Liver (tissue), 9 donors: ENCODE results near the gene DEGS2. TPM values are rescaled to one million over a fixed set of nuclear protein-coding genes. Genes with fewer than 3 reads are reported as not detected.

Source experiments
- DNase-seq: peaks from one replicate; pipeline ENCODE4 v3.0.0-alpha.2; 2017; ENCODE audit warnings: low spot score
- H3K27ac ChIP-seq, 2 donors: one replicate each; pipeline ENCODE4 v1.7.0; 2013; ENCODE audit warnings: inconsistent platforms in 2 of 2, low read length in 2 of 2, control low read depth in 1 of 2, low read depth in 1 of 2, mild to moderate bottlenecking in 1 of 2
- H3K27me3 ChIP-seq, 4 donors: one replicate each; pipeline versions ENCODE4 v1.6.1 to v1.7.0; 2013; ENCODE audit warnings: low read length in 3 of 4, inconsistent platforms in 1 of 4, mild to moderate bottlenecking in 1 of 4, moderate library complexity in 1 of 4; ENCODE audit not compliant: control insufficient read depth in 4 of 4, insufficient read depth in 4 of 4
- H3K36me3 ChIP-seq, 4 donors: one replicate each; pipeline versions ENCODE4 v1.6.1 to v1.7.0; 2013; ENCODE audit warnings: low read length in 3 of 4, mild to moderate bottlenecking in 3 of 4, low read depth in 1 of 4, moderate library complexity in 1 of 4; ENCODE audit not compliant: control insufficient read depth in 4 of 4, insufficient read depth in 3 of 4
- H3K4me1 ChIP-seq, 4 donors: one replicate each; pipeline versions ENCODE4 v1.6.1 to v1.7.0; 2013; ENCODE audit warnings: low read length in 3 of 4, mild to moderate bottlenecking in 3 of 4, moderate library complexity in 1 of 4; ENCODE audit not compliant: control insufficient read depth in 4 of 4, insufficient read depth in 4 of 4
- H3K4me3 ChIP-seq, 3 donors: one replicate each; pipeline versions ENCODE4 v1.6.1 to v1.7.0; 2013; ENCODE audit warnings: low read length in 3 of 3, control low read depth in 1 of 3, low read depth in 1 of 3, mild to moderate bottlenecking in 1 of 3
- H3K9ac ChIP-seq, 2 donors: one replicate each; pipeline ENCODE4 v1.7.0; 2013; ENCODE audit warnings: low read length in 2 of 2, mild to moderate bottlenecking in 2 of 2, moderate library complexity in 2 of 2, control low read depth in 1 of 2, low read depth in 1 of 2
- H3K9me3 ChIP-seq, 4 donors: one replicate each; pipeline versions ENCODE4 v1.6.1 to v1.7.0; 2013; ENCODE audit warnings: low read length in 3 of 4; ENCODE audit not compliant: control insufficient read depth in 4 of 4
- EGR1 ChIP-seq, 2 donors: IDR thresholded peaks; 2 replicates each; pipeline ENCODE4 v1.6.1; 2016 to 2018; ENCODE audit warnings: antibody characterized with exemption in 2 of 2, low read depth in 2 of 2
- FOXA1 ChIP-seq: IDR thresholded peaks from 2 replicates; pipeline ENCODE4 v1.6.1; 2016; ENCODE audit warnings: antibody characterized with exemption
- GABPA ChIP-seq, 2 donors: IDR thresholded peaks in 1 of 2; conservative IDR thresholded peaks in 1 of 2; 2 replicates each; pipeline ENCODE4 v1.6.1; 2016; ENCODE audit warnings: antibody characterized with exemption in 2 of 2, mild to moderate bottlenecking in 1 of 2, moderate library complexity in 1 of 2
- HNF4A ChIP-seq, 2 donors: conservative IDR thresholded peaks; 2 replicates each; pipeline ENCODE4 v1.6.1; 2016; ENCODE audit warnings: antibody characterized with exemption in 2 of 2, mild to moderate bottlenecking in 2 of 2
- JUND ChIP-seq, 2 donors: IDR thresholded peaks; 2 replicates each; pipeline ENCODE4 v1.6.1; 2016; ENCODE audit warnings: antibody characterized with exemption in 2 of 2
- NR2F2 ChIP-seq: IDR thresholded peaks from 2 replicates; pipeline ENCODE4 v1.6.1; 2016; ENCODE audit warnings: antibody characterized with exemption
- RXRA ChIP-seq, 2 donors: IDR thresholded peaks; 2 replicates each; pipeline ENCODE4 v1.6.1; 2017 to 2018; ENCODE audit warnings: antibody characterized with exemption in 2 of 2, mild to moderate bottlenecking in 1 of 2
- SP1 ChIP-seq: IDR thresholded peaks from 2 replicates; pipeline ENCODE4 v1.6.1; 2018; ENCODE audit warnings: antibody characterized with exemption, mild to moderate bottlenecking
- TAF1 ChIP-seq: conservative IDR thresholded peaks from 2 replicates; pipeline ENCODE4 v1.6.1; 2016; ENCODE audit warnings: antibody characterized with exemption, mild to moderate bottlenecking
- YY1 ChIP-seq: IDR thresholded peaks from 2 replicates; pipeline ENCODE4 v1.6.1; 2016; ENCODE audit warnings: antibody characterized with exemption, mild to moderate bottlenecking
- WGBS: extraction: QIAGEN DNeasy Blood & Tissue Kit; methylation state at CpG from one replicate; pipeline ENCODE4 v1.1.7; 2013; 5-methylcytosine and 5-hydroxymethylcytosine counted together
- polyA plus RNA-seq, 2 donors: library from polyadenylated mRNA; stranded (reverse) in 1 of 2; unstranded in 1 of 2; fragments of 200-250 nt in 1 of 2; fragments of >200 nt in 1 of 2; fragmentation: Nextera tagmentation in 1 of 2; extraction: Ambion mirVana in 1 of 2; gene quantifications; one replicate each; pipeline versions ENCODE4 v1.2.1 to v1.2.3, GENCODE V29; 2013 to 2015
- total RNA-seq, 2 donors: library from RNA; depleted of rRNA; stranded (reverse); fragments of >200 nt; gene quantifications; one replicate each; pipeline ENCODE4 v1.2.3, GENCODE V29; 2014
- TF ChIP-seq, protein P1 (sequence below): fragments of 150-350 bp; IDR thresholded peaks from 2 replicates; pipeline ENCODE4 v1.5.1; 2017; ENCODE audit warnings: improper control_type of control experiment, low read depth, low read length; ENCODE audit not compliant: missing input control
- TF ChIP-seq, protein P2 (sequence below): IDR thresholded peaks from 2 replicates; pipeline ENCODE4 v1.6.1; 2016; ENCODE audit warnings: antibody characterized with exemption
- donor health status: healthy.
- donor health status: healthy.
- donor health status: healthy.
- donor health status: healthy.
- donor health status: healthy.

DEGS2 gene
- total and polyA plus RNA-seq, 4 donors = 0.13 to 0.42 (median 0.27) TPM

DNA sequence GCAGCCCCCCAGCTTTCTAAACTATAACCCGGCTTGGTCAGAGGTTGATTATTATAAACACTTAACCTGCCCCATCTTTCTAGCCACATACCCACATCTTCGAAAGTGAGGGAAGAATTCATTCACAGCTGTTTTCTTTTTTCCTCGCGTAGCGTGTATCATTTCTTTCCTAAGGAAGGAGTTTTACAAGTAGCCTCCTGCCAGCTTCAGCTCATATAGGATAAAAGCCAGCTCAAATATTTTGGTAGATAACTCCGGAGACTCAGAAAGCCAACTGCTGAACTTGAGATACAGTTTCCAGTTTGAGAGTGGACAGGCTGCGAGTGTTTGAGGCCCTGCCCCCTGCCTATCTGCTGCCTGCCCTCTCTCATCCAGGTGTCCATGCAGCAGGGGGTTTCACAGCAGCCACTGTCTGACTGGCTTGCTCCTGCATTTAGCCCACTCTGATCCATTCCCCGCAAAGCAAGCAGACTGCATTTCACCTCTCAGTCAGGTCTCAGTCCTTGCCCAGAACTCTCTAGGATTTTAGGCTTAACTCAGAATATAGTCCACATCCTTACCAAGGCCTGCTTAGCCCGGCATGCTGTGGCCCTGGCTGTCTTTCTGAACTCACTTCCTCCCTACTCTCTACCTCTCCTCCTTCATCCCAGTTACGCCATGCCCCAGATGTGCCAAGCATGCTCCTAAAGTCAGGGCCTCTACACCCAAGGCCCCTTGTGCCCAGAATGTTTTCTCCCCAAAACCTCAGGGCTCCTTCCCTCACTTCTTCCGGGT lies 47.3 kb downstream of the DEGS2 start:
- Histone ChIP-seq H3K27me3 (no peaks in the 10 kb centered on the region), H3K4me3 (no peak overlapping the region), H3K36me3 (peaks cover 0 to 6% (median 2%) of the 10 kb centered on the region in 4 donors), H3K27ac (no peak overlapping the region), H3K9me3 (no peaks in the 10 kb centered on the region), H3K9ac (no peak overlapping the region), H3K4me1 (no peaks in the 10 kb centered on the region)
- TF ChIP-seq YY1 = no peak
- TF ChIP-seq, protein P1, sequence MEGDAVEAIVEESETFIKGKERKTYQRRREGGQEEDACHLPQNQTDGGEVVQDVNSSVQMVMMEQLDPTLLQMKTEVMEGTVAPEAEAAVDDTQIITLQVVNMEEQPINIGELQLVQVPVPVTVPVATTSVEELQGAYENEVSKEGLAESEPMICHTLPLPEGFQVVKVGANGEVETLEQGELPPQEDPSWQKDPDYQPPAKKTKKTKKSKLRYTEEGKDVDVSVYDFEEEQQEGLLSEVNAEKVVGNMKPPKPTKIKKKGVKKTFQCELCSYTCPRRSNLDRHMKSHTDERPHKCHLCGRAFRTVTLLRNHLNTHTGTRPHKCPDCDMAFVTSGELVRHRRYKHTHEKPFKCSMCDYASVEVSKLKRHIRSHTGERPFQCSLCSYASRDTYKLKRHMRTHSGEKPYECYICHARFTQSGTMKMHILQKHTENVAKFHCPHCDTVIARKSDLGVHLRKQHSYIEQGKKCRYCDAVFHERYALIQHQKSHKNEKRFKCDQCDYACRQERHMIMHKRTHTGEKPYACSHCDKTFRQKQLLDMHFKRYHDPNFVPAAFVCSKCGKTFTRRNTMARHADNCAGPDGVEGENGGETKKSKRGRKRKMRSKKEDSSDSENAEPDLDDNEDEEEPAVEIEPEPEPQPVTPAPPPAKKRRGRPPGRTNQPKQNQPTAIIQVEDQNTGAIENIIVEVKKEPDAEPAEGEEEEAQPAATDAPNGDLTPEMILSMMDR = no peak
- 92% methylated on average over 11 of the region's 11 CpGs for WGBS
- no peak for DNase-seq

DNA sequence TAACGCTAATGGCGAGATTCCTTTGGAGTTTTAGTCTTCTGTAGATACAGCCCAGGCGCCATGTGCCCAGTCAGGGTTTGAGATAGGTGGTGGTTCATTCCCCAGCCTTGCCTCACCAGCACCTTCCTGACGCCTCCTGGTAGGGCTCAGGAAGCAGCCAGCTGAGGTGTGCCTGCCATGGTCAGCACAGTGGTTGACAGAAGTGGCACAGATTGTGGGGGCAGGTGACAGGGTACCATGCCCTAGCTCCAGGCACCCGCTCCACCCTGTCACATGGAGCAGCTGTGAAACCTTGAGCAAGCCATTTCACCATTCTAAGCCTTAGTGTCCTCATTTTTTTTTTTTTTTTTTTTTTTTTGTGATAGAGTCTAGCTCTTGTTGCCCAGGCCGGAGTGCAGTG lies 48.6 kb downstream of the DEGS2 start:
- Histone ChIP-seq H3K9ac (no peak overlapping the region), H3K27ac (no peak overlapping the region), H3K36me3 (peaks cover 0 to 3% (median 0%) of the 10 kb centered on the region in 4 donors), H3K9me3 (no peaks in the 10 kb centered on the region), H3K27me3 (no peaks in the 10 kb centered on the region), H3K4me3 (no peak overlapping the region), H3K4me1 (peaks cover 0 to 3% (median 1%) of the 10 kb centered on the region in 4 donors)
- 80% methylated on average over 6 of the region's 6 CpGs for WGBS
- TF ChIP-seq NR2F2 = no peak
- no peak for TF ChIP-seq EGR1 (IDR thresholded peaks at IDR 0.05; ENCODE audit: low read depth in 2 of 2)
- no peak for TF ChIP-seq SP1
- TF ChIP-seq, protein P1 = no peak
- TF ChIP-seq RXRA (IDR thresholded peaks at IDR 0.05) = no peak
- DNase-seq = no peak

DNA sequence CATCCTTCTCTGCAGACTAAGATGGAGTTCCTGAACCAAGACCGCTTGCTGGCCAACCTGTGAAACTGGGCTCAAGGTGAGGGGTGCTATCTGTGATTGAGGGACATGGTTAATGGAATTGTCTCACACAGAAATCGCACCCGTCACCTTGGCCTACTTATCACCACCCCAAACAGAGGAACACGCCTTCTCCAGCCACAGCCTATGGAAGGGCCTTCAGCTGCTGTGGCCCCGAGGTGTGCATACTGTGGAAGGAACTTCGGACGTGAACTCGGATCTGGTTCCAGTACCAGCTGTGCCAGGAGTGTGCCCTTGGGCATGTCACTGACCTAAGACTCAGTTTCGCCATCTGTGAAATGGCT lies 49.9 kb downstream of the DEGS2 start:
- H3K27me3 ChIP-seq = no peaks in the 10 kb centered on the region
- no peak for TF ChIP-seq GABPA (IDR thresholded peaks at IDR 0.05 in 1 of 2, conservative IDR thresholded peaks at IDR 0.05 in 1 of 2)
- TF ChIP-seq, protein P1 = no peak
- no peak for TF ChIP-seq FOXA1
- no peak for TF ChIP-seq NR2F2
- TF ChIP-seq JUND (IDR thresholded peaks at IDR 0.05) = no peak
- TF ChIP-seq HNF4A (conservative IDR thresholded peaks at IDR 0.05) = no peak
- TF ChIP-seq EGR1 (IDR thresholded peaks at IDR 0.05; ENCODE audit: low read depth in 2 of 2) = no peak
- TF ChIP-seq, protein P2, sequence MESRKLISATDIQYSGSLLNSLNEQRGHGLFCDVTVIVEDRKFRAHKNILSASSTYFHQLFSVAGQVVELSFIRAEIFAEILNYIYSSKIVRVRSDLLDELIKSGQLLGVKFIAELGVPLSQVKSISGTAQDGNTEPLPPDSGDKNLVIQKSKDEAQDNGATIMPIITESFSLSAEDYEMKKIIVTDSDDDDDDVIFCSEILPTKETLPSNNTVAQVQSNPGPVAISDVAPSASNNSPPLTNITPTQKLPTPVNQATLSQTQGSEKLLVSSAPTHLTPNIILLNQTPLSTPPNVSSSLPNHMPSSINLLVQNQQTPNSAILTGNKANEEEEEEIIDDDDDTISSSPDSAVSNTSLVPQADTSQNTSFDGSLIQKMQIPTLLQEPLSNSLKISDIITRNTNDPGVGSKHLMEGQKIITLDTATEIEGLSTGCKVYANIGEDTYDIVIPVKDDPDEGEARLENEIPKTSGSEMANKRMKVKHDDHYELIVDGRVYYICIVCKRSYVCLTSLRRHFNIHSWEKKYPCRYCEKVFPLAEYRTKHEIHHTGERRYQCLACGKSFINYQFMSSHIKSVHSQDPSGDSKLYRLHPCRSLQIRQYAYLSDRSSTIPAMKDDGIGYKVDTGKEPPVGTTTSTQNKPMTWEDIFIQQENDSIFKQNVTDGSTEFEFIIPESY = no peak
- no peak for TF ChIP-seq TAF1
- TF ChIP-seq SP1 = no peak
- no peak overlapping the region for H3K9ac ChIP-seq
- H3K36me3 ChIP-seq = no peaks in the 10 kb centered on the region
- WGBS = 95% methylated on average over 9 of the region's 9 CpGs
- H3K27ac ChIP-seq = no peak overlapping the region
- no peak for DNase-seq
- no peak overlapping the region for H3K4me3 ChIP-seq
- peaks cover 0 to 3% (median 1%) of the 10 kb centered on the region in 4 donors for H3K4me1 ChIP-seq
- H3K9me3 ChIP-seq = no peaks in the 10 kb centered on the region
